Activated CD4-positive, alpha-beta T cell treated with anti-CD3 and anti-CD28 coated beads for 48 hours (primary cell): ENCODE results near the gene PMEPA1.

Source experiments
- DNase-seq: peaks from one replicate; pipeline ENCODE4 v3.0.0-alpha.2; 2020

Gene PMEPA1

GRCh38 chr20:57619051-57619831, 90.6 kb downstream of the PMEPA1 start:
- DNase-seq = peak; percentile 72

- DNase-seq = no peak
Observed at GRCh38 chr20:57618764-57619050, 91.1 kb downstream of the PMEPA1 start.

GRCh38 chr20:57618091-57618763, 91.6 kb downstream of the PMEPA1 start:
- DNase-seq = peak; percentile 36

GRCh38 chr20:57617079-57617795, 92.6 kb downstream of the PMEPA1 start:
- DNase-seq = no peak

GRCh38 chr20:57616143-57616951, 93.5 kb downstream of the PMEPA1 start:
- DNase-seq = no peak

GRCh38 chr20:57615445-57615811, 94.4 kb downstream of the PMEPA1 start:
- DNase-seq = no peak

- DNase-seq = no peak
Observed at GRCh38 chr20:57614490-57615444, 95.0 kb downstream of the PMEPA1 start.

- no peak for DNase-seq
Observed at GRCh38 chr20:57613481-57613921, 96.3 kb downstream of the PMEPA1 start.

- DNase-seq = no peak
Observed at GRCh38 chr20:57612916-57613315, 96.9 kb downstream of the PMEPA1 start.

GRCh38 chr20:57612436-57612835, 97.4 kb downstream of the PMEPA1 start:
- no peak for DNase-seq

- DNase-seq = no peak
Observed at GRCh38 chr20:57611586-57612311, 98.1 kb downstream of the PMEPA1 start.

GRCh38 chr20:57610261-57610952, 99.4 kb downstream of the PMEPA1 start:
- DNase-seq = no peak

GRCh38 chr20:57609842-57610167, 100.0 kb downstream of the PMEPA1 start:
- DNase-seq = no peak

- DNase-seq = no peak
Observed at GRCh38 chr20:57609086-57609841, 100.6 kb downstream of the PMEPA1 start.

GRCh38 chr20:57608516-57608915, 101.3 kb downstream of the PMEPA1 start:
- DNase-seq = no peak

GRCh38 chr20:57605878-57606277, 103.9 kb downstream of the PMEPA1 start:
- DNase-seq = no peak

GRCh38 chr20:57605045-57605444, 104.8 kb downstream of the PMEPA1 start:
- no peak for DNase-seq

- DNase-seq = no peak
Observed at GRCh38 chr20:57603120-57603519, 106.7 kb downstream of the PMEPA1 start.

- DNase-seq = no peak
Observed at GRCh38 chr20:57601737-57602136, 108.1 kb downstream of the PMEPA1 start.

GRCh38 chr20:57601211-57601570, 108.6 kb downstream of the PMEPA1 start:
- DNase-seq = no peak
